GM12873 (cell line): ENCODE results near the gene GPR183.

Experiments used
- CTCF ChIP-seq: IDR thresholded peaks from 2 replicates; pipeline ENCODE4 v1.5.1; 2012; ENCODE audit warnings: low read depth, mild to moderate bottlenecking, moderate library complexity, low read length, control low read depth; ENCODE audit not compliant: insufficient read depth; ENCODE audit errors: missing control alignments

GPR183 gene

GRCh38 chr13:99307247-99307646 is at the start of gene GPR183:
Gene GPR183 (minus strand): TSS chr13:99307399. CDS start chr13:99296145, 11,254 bp downstream.
- TF ChIP-seq CTCF, result no peak

GRCh38 chr13:99356262-99357091 is 49.3 kb upstream of the GPR183 start:
- no peak for TF ChIP-seq CTCF

- TF ChIP-seq CTCF, result no peak
Observed at GRCh38 chr13:99356012-99356261, 48.7 kb upstream of the GPR183 start.

- TF ChIP-seq CTCF, result no peak
Observed at GRCh38 chr13:99355267-99356011, 48.2 kb upstream of the GPR183 start.

GRCh38 chr13:99354371-99354951 is 47.3 kb upstream of the GPR183 start:
- TF ChIP-seq CTCF, result no peak

- TF ChIP-seq CTCF, result no peak
Observed at GRCh38 chr13:99353836-99354235, 46.6 kb upstream of the GPR183 start.

- no peak for TF ChIP-seq CTCF
Observed at GRCh38 chr13:99353246-99353600, 46.0 kb upstream of the GPR183 start.
